Panc1 (cell line): Measurements from ENCODE around the gene ACOT13.

Experiments
- CTCF ChIP-seq: fragments of 450-650 bp; IDR thresholded peaks from 2 replicates; pipeline ENCODE4 v1.5.1; 2017; ENCODE audit warnings: mild to moderate bottlenecking
- POLR2AphosphoS5 ChIP-seq: IDR thresholded peaks from 2 replicates; pipeline ENCODE4 v1.6.1; 2012; ENCODE audit warnings: mild to moderate bottlenecking, low read depth, low read length, moderate library complexity

DNA sequence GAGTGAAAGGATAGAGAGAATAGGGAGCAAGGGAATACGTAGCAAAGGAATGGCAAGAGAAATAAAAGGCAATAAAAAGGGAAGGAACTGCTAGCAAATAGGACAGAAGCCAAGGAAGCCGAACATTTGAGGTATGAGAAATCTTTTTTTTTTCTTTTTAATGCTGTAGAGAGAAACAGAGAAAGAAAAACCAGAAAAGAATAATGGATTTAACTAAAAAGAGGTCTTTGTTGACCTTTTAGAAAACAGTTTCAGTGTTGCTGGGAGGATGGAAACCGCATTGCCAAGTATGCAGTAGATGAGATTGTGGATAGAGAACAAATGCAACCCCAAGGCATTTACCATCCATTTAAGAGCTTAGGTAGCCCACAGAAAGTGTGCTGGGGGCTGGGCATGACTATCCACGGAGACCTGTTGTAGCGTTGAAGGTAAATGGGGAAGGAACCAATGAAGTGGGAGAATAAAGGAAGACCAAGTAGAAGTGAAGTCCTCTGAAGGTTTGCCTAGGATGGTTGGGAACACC, 75.4 kb downstream of the ACOT13 start:
- TF ChIP-seq CTCF (no peak), POLR2AphosphoS5 (no peak)
